ENCODE data around the gene CCNJL.

CCNJL gene

DNA sequence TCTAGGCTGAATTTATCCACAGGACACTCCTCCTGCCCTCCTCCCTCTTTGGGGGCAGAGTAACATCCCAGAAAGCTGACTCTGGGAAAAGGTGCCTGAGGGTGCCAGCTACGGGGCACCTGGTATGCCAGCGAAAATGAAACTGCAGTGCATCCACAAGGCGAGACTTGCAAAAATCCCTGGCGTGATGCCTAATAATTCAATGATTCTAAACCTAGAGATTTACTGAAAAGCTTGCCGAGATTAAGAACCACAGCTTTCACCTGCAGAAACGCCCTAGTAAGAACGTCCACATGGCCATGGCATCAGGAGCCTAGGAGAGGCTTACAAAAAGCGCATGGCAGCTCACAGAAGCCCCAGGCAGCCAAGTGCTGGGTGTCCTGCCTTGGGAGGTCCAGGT, 20.9 kb downstream of the CCNJL start:
- DNase-seq (ENCODE audit: low read depth, low spot score): no peak

DNA sequence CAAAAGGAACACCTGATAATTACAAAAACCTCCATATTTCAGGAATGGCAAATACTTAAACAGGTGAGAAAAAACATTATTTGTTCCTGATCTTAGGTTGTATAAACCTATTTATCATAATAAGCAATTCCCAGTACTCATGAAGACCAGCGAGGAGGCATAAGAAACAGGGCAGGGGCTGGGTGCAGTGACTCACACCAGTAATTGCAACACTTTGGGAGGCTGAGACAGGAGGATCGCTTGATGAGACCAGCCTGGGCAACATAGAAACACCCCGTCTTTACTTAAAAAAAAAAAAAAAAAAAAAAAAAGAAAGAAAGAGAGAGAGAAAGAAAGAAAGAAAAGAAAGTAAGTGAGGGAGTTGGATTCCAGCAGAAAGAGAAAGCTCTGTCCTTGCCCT, 21.6 kb downstream of the CCNJL start:
- no peak for DNase-seq (ENCODE audit: low read depth, low spot score)

DNA sequence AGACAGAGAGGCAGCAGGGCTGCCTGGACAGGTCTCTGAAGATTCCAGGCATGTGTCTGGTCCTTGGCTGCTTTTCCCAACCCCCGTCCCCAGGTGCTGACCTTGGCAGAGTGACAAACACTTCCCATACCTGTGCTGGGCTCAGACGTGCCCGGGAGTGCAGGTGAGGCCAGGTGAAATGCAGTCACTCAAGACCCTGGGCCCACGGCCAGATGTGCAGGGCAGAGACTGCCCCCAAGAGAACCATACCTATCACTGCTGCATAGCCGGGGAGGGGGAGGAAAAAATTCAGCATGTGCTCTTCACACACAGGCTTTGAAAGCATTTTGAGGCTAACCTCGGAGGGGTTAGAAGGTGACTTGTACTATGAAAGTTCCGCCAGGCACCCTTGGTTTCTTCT, 22.6 kb downstream of the CCNJL start:
- DNase-seq (ENCODE audit: low read depth, low spot score): no peak

DNA sequence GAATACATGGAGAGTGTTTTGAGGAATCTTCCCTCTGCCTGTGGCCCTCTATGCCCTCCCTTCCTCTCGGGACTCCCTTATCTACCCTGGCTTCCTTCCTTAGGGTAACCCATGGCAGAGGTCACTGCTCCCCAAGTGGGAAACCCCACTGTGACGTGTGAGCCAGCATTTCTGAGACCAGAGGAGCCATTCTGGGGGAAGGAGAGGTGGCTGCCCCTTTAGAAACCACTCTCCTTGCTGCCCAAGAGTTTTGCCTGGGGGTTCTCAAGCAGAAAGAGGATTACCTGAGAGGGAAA, 23.1 kb downstream of the CCNJL start:
- no peak for DNase-seq (ENCODE audit: low read depth, low spot score)

DNA sequence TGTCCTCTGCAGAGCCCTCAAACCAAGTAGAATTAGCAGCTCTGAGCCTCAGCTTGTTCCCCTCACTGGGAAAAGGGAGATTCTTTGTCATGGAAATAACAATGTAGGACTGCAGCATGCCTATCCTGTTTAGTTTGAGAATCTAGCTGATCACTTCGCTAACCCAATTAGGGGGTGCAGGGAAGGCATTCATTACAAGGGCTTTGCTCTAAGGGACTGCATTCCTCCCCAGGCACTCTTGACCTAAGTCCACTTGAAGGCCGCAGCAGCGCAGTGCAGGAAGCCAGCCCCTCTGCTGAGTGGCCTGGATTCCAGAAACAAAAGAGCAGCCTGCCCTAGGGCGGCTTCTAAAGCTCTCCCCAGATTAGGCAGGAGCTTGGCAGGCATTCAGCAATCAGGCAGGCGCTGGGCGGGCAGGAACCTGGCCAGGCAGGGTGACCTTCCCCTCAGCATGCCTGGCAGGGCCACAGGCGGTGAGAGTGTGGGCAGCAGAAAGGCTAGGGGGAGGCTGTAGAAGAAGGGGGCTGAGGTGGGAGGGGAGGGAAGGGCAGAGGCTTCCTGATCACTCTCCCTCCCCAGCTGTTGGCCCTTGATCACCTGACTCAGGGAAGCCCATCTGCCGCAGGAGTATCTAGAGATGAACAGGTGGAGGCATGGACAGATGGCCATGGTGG, 24.8 kb downstream of the CCNJL start:
- DNase-seq (ENCODE audit: low read depth, low spot score): no peak

DNA sequence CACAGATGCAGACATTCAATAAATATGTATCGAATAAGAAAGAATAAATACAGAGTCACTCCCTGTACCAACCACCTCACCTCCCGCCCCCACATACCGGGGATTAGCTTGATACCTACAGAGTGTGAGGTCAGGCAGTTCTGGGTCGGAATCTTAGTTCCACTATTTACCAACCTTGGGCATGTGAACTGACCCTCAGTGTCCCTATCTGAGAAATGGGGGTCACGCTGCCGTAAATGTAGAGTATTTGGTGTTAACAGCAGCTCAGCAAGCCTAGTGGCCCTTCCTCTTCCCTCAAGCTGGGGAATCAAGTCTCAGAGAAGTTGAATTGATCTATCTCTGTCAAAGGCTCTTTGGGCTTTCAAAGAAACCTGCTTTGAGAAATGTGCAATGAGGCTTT, 25.4 kb downstream of the CCNJL start:
- DNase-seq (ENCODE audit: low read depth, low spot score): no peak

DNA sequence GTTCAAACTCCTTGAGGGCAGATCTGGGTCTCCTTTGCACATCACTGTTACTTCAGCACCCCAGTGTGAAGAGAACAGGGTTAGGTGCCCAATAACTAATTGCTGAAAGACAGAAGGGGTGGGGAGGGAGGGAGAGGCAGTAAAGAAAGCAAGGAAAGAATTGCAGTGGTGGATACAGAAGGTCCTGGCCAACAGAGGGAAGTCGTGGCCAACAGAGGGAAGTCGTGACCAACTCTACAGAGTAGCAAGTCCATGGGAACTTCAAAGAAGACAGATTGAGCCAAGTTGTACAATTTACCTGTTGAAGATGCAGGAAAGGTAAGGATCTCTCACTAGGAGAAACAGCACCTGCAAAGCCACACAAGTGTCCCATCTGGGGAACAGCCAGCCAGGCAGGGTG, 27.0 kb downstream of the CCNJL start:
- DNase-seq (ENCODE audit: low read depth, low spot score): no peak

DNA sequence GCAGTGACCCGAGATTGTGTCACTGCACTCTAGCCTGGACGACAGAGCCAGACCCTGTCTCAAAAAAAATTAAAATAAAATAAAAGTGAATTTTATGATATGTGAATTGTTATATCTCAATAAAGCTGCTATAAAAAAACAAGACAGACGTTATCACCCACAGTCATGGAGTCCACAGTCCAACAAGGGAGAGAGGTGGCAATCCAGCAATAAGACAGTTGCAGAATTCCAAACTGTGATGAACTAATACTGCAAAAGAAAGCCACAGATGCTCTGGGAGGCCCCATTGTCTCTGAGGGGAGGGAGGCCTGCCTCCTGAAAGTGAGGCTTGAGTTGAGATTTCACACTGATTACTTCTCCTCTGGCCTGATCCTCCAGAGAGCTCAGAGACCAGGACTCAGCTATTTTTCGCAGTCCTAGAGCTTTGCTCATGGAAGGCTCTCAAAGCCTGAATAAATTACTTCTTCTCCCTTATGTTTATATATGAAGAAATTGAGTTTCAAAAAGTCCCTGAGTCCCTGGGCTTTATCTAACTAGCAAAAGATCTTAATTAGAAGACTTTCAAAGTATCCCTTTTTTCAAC, 28.0 kb downstream of the CCNJL start:
- DNase-seq (ENCODE audit: low read depth, low spot score): no peak

DNA sequence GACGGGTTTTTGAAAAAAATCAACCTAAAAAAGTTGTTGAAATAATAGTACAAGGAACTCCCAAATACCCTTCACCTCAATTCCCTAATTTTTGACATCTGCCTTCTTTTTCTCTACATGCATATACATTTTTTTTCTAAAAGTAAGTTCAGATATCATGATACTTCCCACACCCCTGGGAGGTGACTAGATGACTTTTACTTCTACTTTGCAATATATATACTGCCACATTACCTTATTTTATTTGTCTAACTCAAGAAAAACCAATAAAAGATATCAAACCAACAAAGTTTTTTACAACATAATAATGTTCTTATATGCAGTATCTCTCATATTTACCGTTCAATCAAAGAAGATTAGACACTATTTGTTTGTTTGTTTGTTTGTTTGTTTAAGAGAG, 31.1 kb downstream of the CCNJL start:
- DNase-seq (ENCODE audit: low read depth, low spot score): no peak

DNA sequence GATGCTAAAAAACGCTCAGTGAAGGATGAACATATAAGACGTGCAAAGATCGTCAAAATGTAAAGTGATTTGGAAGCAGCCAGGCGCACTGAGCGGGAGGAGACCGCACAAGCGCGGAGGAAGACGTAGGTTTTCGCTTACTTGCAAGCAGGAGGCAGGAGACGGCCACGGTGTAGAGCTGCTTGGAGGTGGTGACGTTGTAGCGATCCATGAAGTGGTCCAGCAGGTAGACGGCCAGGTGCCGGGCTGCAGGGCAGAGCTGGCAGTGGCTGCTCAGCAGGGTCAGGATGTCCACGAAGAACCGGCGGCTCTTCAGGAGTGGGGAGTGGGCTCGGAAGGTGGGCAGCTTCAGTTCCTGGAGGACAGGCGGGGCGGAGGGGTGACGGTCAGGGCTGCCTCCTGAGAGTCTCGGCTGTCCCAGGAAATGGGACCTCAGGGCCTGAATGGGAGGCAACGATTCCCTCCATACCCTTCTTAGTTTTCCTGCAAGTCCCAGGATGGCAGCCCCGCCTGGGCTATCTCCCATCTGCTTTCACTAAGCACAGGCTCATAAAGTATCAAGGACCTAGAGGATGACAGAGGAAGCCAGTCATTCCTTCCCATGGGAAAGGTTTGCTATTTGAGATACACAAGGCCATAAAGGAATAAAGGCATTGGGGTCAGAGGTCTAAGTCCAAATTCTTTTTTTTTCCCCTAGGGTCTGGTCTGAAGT, 31.8 kb downstream of the CCNJL start:
- no peak for DNase-seq (ENCODE audit: low read depth, low spot score)

DNA sequence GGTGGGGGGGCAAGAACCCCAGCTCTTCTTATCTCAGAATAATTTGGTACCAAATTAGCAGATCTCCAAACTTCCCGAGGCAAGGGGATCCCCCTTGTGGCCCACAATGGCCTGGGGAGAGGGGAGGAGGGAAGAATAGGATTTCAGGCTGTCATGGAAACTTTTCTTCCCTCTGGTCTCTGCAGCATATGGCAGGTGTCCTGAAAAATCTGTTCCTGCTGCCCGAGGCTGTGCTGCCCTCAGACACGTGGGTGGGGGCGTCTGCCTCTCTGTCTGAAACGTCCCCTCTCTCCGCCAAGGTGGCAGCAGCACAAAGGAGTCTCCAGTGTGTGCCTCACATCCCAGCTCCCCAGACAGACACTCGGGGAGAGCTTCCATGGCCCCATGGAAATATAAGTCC, 34.0 kb downstream of the CCNJL start:
- no peak for DNase-seq (ENCODE audit: low read depth, low spot score)

DNA sequence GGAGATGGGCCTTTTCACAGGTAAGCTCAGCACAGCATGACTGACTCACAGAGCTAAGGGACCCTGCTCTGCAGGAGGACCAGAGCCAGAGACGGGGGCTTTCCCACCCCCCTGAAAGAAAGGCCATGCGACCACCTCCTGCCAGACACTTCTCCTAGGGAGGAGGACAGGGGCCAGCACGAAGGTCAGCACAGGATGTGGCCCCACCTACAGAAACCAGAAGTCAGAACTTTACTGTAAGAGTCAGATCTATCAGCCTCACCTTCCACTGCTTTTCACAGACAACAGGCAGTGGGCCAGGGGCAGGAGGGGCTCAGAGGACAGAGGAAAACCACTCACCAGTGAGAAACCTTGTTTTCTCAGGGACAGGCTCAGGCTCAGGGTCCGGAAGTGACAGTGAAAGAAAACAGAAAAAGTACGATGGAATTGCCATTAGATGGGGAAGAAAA, 37.9 kb downstream of the CCNJL start:
- DNase-seq (ENCODE audit: low read depth, low spot score): no peak

DNA sequence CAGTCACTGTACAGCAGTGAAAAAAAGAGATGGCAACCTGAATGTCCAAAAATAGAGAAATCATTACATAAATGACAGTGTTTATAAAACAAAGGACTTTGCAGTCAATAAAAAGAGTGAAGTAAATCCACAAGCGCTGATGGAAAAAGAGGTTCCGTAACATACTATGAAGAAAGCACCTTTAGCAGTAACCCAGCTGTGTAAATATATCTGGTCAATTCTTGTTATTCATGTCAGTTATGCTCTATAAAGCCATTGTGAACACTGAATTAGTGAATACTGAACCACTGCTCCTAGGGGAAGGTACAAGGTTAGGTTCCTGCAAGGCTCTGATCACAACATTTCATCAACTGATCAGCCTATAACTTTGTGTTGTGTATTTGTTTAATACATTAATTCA, 39.5 kb downstream of the CCNJL start:
- DNase-seq (ENCODE audit: low read depth, low spot score): no peak

DNA sequence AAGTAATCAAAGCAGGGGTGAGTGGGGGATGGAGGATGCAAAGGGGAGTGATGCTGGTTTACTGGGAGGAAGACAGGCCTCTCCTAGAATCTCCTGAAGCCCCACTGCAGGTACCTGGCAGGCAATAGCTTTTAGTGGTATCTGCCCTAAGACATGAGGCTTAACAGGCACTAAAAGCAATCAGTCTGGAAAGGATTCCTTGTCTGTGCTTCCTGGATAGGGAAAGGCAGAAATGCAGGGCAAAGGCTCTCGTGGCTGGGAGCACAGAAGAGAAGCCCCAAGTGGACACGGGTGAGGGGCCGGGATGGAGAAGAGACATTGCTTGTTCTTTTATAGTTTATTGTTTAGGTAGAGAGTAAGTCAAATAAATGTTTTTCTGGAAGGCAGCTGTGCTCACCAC, 40.1 kb downstream of the CCNJL start:
- no peak for DNase-seq (ENCODE audit: low read depth, low spot score)

DNA sequence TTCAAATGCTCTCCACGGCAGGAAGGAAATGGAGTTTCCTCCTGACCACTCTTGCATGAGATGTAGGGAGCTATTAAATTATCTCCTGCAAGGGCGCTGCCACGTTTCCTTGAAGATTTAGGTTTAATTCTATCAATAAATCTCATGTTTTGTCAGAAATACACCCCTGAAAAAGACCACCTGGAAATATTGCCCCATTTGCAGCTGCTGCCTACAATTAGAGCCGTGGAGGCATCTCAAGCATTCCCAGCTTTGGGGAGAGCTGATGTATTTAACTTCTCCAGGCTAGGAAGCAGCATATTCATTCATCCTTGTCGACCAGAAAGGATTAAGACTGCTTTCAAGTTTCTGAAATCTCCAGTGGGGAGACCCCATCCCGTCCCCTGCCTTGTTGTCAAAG, 40.5 kb downstream of the CCNJL start:
- no peak for DNase-seq (ENCODE audit: low read depth, low spot score)

DNA sequence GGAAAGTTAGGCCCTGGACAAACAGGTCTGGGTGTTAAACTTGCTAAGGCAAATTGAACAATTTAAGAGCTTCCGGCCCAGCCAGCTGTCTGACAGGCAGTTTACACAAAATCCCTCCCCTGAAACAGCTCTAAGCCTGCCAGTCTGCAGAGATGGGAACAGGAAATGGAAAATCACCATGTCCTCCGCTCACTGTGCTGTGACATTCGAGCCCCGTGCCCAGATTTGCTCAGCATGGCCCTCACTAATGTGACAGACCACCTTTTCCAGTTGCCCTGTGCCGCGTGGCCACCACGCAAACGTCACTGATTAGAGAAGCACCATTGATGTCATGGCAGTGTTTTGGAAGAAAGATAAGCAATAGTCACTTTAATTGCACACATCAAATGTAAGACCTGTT, 41.0 kb downstream of the CCNJL start:
- DNase-seq (ENCODE audit: low read depth, low spot score): no peak

DNA sequence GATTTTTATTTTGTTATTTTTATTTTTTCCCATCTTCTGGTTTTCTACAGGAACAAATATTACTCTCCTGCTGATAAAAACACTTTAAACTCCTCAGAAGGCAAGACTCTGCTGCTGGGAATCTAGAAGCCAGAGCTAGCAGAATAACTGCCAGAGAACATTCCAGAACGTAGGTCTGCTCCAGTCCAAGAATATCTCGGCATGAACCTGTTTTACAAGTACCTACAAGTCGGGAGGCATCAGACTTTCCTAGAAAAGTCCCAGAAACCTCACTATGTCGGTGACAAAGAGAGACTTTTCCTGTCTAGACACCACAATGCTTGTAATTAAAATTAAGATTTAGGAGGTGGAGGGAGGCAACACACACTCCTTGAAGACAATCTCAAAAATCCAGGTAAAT, 41.7 kb downstream of the CCNJL start:
- DNase-seq (ENCODE audit: low read depth, low spot score): no peak

DNA sequence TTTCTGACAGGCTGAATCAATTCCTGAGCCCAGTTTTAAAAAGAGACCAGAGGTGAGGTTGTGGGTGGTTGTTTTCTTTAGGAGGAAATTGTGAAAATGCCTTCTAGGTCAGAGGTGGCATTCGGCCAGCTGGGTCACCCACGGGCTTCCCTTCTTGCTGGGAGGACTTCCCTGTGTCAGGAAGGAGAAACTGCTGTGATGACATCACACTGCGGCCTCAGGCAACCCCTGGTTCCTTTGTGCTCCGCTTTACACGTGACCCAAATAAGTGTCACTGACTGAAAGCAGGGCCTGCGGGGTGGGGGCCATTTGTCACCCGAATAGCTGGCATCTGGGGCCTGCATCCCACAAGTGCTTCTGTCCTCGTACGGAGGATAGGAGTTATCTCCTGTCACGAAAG, 43.3 kb downstream of the CCNJL start:
- DNase-seq (ENCODE audit: low read depth, low spot score): no peak

DNA sequence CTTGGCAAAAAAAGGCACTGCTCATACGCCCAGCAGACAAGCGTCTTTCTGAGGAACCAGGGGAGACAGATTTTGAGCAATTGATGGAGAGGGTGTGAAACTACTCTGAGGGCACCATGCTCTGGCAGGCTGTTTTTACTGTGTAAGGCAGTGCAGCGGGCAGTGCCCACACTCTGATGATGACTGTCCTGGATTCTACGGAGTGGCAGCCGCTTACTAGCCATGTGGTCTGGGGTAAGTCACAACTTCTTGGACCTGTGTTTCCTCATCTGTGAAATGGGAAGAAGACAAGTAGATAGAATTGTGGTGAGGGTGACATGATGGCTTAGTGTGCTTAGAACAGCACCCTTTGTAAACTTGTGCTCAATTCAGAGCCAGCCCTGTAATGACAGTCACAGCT, 44.2 kb downstream of the CCNJL start:
- no peak for DNase-seq (ENCODE audit: low read depth, low spot score)

DNA sequence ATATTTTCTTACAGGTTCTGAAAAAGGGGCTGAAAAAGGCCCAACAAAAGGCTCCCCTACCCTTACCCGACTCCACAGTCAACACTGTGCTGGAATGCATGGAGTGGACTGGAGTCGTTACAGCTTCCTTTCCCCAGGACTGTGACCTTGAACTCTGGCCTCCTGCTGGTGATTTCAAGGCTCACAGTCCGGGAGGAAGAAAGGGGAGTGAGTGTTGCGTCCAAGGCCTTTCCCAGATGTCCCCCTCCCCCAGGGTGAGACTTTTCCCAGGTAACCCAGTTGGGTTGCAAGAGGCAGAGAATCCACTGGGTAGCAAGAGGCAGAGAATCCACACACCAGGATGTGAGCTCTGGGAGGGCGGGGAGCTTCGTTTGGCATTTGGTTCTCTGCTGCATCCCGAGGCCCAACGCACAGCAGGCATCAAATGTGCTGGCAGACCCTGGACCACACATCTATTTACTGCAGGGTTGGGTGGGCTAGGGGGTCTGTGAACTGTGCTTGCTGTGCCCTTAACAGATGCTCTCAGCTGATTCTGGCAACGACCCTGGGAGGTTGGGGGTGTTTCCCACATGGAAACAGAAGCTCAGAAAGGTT, 45.5 kb downstream of the CCNJL start:
- DNase-seq (ENCODE audit: low read depth, low spot score): no peak

DNA sequence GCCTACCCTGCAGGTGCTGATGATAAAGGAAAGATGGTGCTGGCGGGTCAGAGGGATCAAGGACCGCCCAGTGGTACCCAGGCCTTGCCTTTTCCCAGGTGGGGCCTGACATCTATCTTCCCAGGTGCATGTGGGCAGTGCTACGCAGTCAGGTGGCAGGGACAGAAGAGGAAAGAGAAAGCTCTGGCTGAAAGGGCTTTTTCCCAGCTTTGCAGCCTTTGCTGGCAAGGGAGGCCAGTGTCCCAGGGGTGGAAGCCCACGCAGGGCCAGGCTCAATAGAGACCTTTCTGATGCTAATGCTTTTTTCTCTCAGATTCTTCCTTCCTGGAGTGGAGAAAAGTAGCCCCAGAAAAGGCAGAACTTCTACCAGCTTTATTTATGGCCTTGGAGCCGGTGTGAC, 46.3 kb downstream of the CCNJL start:
- DNase-seq (ENCODE audit: low read depth, low spot score): no peak

DNA sequence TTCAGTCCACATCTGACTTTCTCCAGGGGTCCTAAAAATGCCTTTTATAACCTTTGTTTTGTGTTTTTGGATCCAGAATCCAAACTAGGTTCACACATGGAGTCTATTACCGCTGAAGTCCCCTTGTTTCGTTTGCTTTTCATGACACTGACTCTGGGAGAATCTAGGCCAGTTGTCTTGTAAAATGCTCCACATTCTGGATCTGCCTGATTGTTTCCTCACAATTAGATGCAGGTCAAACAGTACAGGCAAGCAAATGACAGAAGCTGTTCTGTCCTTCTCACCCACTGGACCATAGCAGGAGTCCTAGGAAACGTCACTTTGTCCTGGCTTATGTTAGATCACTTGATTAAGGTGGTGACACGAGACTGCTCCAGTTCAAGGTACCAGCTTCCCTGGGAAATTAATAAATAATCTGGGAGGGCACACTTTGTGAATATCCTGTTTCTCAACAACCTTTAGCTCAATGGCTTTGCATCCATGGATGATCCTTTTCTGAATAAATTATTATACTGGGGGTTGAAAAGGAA, 49.0 kb downstream of the CCNJL start:
- DNase-seq (ENCODE audit: low read depth, low spot score): no peak
